Measurements from ENCODE around the gene DCST1. TPM values are rescaled to one million over a fixed set of nuclear protein-coding genes. Genes with fewer than 3 reads are reported as not detected.
A peak's percentile ranks its signal among the peaks of the same experiment; 100 is the strongest.

The DCST1 gene
- total and polyA plus RNA-seq, 2 of the 13 experiments (the other 11 are each of a cell fraction or from before 2014, with no cell fraction given) = 0.04 TPM; not detected in 1

GRCh38 chr1:155063550-155064110, 30.0 kb downstream of the DCST1 start, which contains the start of gene EFNA4 (continued):
- TF ChIP-seq KIAA2018 (CRISPR knock-in tag; IDR thresholded peaks at IDR 0.05; ENCODE audit: borderline replicate concordance) = no peak
- peak; percentile 91 for TF ChIP-seq HNRNPLL (IDR thresholded peaks at IDR 0.05; ENCODE audit: low read depth, low read length, poor library complexity, severe bottlenecking)
- TF ChIP-seq ZNF331 (CRISPR knock-in tag; IDR thresholded peaks at IDR 0.05) = no peak
- no peak for TF ChIP-seq ZNF354B (CRISPR knock-in tag; IDR thresholded peaks at IDR 0.05)
- no peak for TF ChIP-seq RAD51 (IDR thresholded peaks at IDR 0.05; ENCODE audit: borderline replicate concordance)
- TF ChIP-seq ZNF207 (IDR thresholded peaks at IDR 0.05; ENCODE audit: borderline replicate concordance) = no peak
- no peak for TF ChIP-seq ZNF775 (CRISPR knock-in tag; IDR thresholded peaks at IDR 0.05; ENCODE audit: borderline replicate concordance)
- TF ChIP-seq SALL1 (CRISPR knock-in tag; IDR thresholded peaks at IDR 0.05) = peak; percentile 73
- no peak for TF ChIP-seq MED8 (CRISPR knock-in tag; IDR thresholded peaks at IDR 0.05; ENCODE audit: insufficient replicate concordance)
- TF ChIP-seq ZNF441 (CRISPR knock-in tag; IDR thresholded peaks at IDR 0.05; ENCODE audit: borderline replicate concordance) = no peak
- TF ChIP-seq KLF13 (CRISPR knock-in tag; IDR thresholded peaks at IDR 0.05) = no peak
- TF ChIP-seq ZNF709 (CRISPR knock-in tag; IDR thresholded peaks at IDR 0.05) = 0 out of 2 replicates have a peak, but pooled peaks have one; percentile 40
- TF ChIP-seq GZF1 (CRISPR knock-in tag; IDR thresholded peaks at IDR 0.05) = no peak
- no peak for TF ChIP-seq ETV5 (CRISPR knock-in tag; IDR thresholded peaks at IDR 0.05; ENCODE audit: borderline replicate concordance)
- TF ChIP-seq SIX4 (CRISPR knock-in tag; IDR thresholded peaks at IDR 0.05) = no peak
- TF ChIP-seq ZBTB7B (CRISPR knock-in tag; IDR thresholded peaks at IDR 0.05) = no peak
- TF ChIP-seq AFF4 (CRISPR knock-in tag; IDR thresholded peaks at IDR 0.05) = no peak
- no peak for TF ChIP-seq TSC22D2 (CRISPR knock-in tag; IDR thresholded peaks at IDR 0.05; ENCODE audit: borderline replicate concordance)
- TF ChIP-seq NFYC (CRISPR knock-in tag; IDR thresholded peaks at IDR 0.05) = peak; percentile 69
- TF ChIP-seq ZNF589 (CRISPR knock-in tag; conservative IDR thresholded peaks at IDR 0.05) = no peak
